Right lobe of liver (tissue), 6 donors: Measurements from ENCODE around the gene RNF17. TPM values are rescaled to one million over a fixed set of nuclear protein-coding genes. Genes with fewer than 3 reads are reported as not detected.
A peak's percentile ranks its signal among the peaks of the same experiment; 100 is the strongest.

ENCODE experiments used
- ATAC-seq, 4 donors: fragments of 200-7000 bp; cut with Tn5 transposase; one replicate each; pipeline ENCODE4 v1.9.1; 2020; ENCODE audit warnings: mild to moderate bottlenecking in 4 of 4, moderate library complexity in 4 of 4
- DNase-seq, 3 donors: peaks; one replicate each; pipeline ENCODE4 v3.0.0-alpha.2; 2020
- H3K27ac ChIP-seq, 3 donors: fragments of 200-600 bp; one replicate each; pipeline ENCODE4 v1.8.0; 2022
- H3K27me3 ChIP-seq, 2 donors: fragments of 200-600 bp; one replicate each; pipeline ENCODE4 v1.8.0; 2022
- H3K36me3 ChIP-seq, 4 donors: fragments of 200-600 bp; sonication (generic) in 1 of 4; one replicate each; pipeline versions ENCODE4 v1.5.1 to v1.8.0; 2017 to 2022; ENCODE audit warnings: control low read depth in 1 of 4
- H3K4me1 ChIP-seq, 4 donors: fragments of 200-600 bp; sonication (generic) in 1 of 4; one replicate each; pipeline versions ENCODE4 v1.5.1 to v1.8.0; 2017 to 2022; ENCODE audit warnings: control low read depth in 1 of 4
- H3K4me3 ChIP-seq, 3 donors: fragments of 200-600 bp; one replicate each; pipeline ENCODE4 v1.8.0; 2022
- H3K9me3 ChIP-seq, 4 donors: fragments of 200-600 bp; sonication (generic) in 1 of 4; one replicate each; pipeline versions ENCODE4 v1.5.1 to v1.8.0; 2017 to 2022; ENCODE audit warnings: control low read depth in 1 of 4
- POLR2A ChIP-seq: fragments of 450-650 bp; IDR thresholded peaks from one replicate; pipeline ENCODE4 v1.6.1; 2017; ENCODE audit warnings: antibody characterized with exemption, mild to moderate bottlenecking
- WGBS: methylation state at CpG from one replicate; pipeline ENCODE4 v1.1.6; 2018; ENCODE audit warnings: low coverage, low lambda C conversion rate; ENCODE audit not compliant: insufficient coverage; ENCODE audit errors: missing lambda C conversion rate; 5-methylcytosine and 5-hydroxymethylcytosine counted together
- intact Hi-C, 2 donors: fragments of 100-400 bp; cut with DNase I; formaldehyde crosslinking; loops; one replicate each; pipeline versions ENCODE4 v1.11.2 to v1.14.1; 2022
- total RNA-seq, 6 experiments: library from RNA; depleted of rRNA in 2 of 6; stranded (reverse); fragments of >200 nt in 2 of 6; fragmentation: NEBNext Ultra II Directional in 3 of 6; extraction: Animal tissue kit (Norgen Biotek cat#: 25700) in 3 of 6; gene quantifications; one replicate each; pipeline versions ENCODE4 v1.1.0 to v1.2.4, GENCODE V29; 2016 to 2023
- TF ChIP-seq, protein P1 (sequence below), 4 donors: fragments of 200-600 bp in 3 of 4; fragments of 450-650 bp in 1 of 4; IDR thresholded peaks; one replicate each; pipeline versions ENCODE4 v1.5.1 to v1.8.0; 2016 to 2022; ENCODE audit warnings: antibody characterized with exemption in 4 of 4, mild to moderate bottlenecking in 2 of 4
- donor health status: DM: no; HTN: yes; CAD: no.
- donor health status: DM: no; HTN: no; CAD: no.
- donor health status: DM: no; HTN: no; CAD: no.
- donor health status: DM: no; HTN: yes; CAD: no.
- donor health status: DM: no; HTN: yes; CAD: no.

Gene RNF17
- total RNA-seq, 6 experiments from 2014 or later, result not detected

DNA sequence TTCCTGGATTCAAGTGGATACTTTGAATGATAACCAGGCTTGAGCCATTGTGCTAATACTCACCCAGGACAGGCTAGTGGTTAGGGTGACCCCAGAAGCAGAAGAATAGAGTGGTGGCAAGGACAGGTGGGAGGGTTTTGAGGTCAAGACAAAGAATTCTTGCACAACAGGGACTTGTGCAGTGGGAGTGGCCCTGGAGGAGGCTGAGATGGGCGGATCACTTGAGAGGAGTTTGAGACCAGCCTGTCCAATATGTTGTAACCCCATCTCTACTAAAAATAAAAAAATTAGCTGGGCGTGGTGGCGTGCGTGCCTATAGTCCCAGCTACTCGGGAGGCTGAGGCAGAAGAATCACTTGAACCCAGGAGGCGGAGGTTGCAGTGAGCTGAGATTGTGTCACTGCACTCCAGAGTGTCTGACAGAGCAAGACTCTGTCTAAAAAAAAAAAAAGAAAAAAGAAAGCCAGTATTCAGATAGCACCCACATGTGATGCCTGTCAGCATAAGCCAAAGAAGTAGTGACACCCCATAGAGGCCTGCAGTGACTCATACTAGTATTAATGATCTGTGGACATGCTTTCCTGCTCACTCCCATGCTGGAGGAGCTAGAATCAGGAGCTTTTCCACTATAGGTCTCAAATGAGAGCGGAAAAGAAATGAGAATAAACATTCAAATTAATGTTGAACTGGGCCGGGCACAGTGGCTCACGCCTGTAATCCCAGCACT lies 78.7 kb downstream of the RNF17 start:
- DNase-seq (no peak), ATAC-seq (no peak)
- no peak for TF ChIP-seq POLR2A
- TF ChIP-seq, protein P1, sequence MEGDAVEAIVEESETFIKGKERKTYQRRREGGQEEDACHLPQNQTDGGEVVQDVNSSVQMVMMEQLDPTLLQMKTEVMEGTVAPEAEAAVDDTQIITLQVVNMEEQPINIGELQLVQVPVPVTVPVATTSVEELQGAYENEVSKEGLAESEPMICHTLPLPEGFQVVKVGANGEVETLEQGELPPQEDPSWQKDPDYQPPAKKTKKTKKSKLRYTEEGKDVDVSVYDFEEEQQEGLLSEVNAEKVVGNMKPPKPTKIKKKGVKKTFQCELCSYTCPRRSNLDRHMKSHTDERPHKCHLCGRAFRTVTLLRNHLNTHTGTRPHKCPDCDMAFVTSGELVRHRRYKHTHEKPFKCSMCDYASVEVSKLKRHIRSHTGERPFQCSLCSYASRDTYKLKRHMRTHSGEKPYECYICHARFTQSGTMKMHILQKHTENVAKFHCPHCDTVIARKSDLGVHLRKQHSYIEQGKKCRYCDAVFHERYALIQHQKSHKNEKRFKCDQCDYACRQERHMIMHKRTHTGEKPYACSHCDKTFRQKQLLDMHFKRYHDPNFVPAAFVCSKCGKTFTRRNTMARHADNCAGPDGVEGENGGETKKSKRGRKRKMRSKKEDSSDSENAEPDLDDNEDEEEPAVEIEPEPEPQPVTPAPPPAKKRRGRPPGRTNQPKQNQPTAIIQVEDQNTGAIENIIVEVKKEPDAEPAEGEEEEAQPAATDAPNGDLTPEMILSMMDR (IDR thresholded peaks at IDR 0.05), result no peak
- Histone ChIP-seq H3K27me3 (no peaks in the 10 kb centered on the region), H3K9me3 (no peaks in the 10 kb centered on the region), H3K27ac (no peak overlapping the region), H3K4me1 (no peaks in the 10 kb centered on the region), H3K36me3 (no peaks in the 10 kb centered on the region), H3K4me3 (no peak overlapping the region)
- intact Hi-C loops, result no loop called here
- 75% methylated on average over 8 of the region's 9 CpGs for WGBS

DNA sequence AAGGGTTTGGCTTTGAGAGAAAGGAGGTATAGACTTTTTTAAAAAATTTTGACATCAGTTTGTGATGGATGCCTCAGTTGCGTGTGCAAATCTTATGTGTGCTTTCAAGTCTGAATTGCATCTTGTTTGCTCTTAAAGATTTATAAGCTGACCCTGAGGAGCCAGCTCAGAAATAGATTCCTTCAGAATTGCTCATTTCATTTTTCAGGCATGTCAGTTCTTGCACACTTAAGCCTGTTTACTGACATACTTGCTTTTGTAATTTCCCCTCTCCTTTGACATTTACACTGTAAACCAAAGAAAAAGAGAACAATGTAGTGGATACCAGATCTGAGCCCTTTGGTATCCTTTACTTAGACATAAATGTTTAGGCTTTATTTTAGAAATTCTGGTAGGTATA lies 87.6 kb downstream of the RNF17 start:
- ATAC-seq, result no peak
- H3K36me3 ChIP-seq, result no peaks in the 10 kb centered on the region

DNA sequence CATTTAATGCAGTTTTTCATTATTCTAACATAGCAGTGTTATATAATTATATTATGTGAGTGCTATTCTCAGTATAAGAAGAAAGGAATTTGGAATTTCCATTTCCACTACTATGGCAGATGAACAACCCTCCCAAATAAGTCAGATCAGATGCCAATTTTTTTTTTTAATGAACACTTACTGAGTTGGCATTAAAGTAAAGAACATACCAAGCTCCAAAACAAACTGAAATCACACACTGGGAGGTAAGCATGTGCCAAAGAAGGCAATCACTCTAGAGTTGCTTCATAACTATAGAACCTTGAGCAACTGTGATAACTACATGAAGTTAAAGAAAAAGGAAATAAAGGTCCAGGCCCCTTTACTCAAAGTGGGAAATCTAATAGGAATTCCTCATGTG lies 90.3 kb downstream of the RNF17 start:
- Histone ChIP-seq H3K36me3 (no peaks in the 10 kb centered on the region), H3K4me3 (no peak overlapping the region), H3K9me3 (no peaks in the 10 kb centered on the region), H3K27me3 (no peaks in the 10 kb centered on the region), H3K27ac (no peak overlapping the region), H3K4me1 (no peaks in the 10 kb centered on the region)
- DNase-seq (no peak), ATAC-seq (peak in 1 of 4 donors; percentile 36)
- TF ChIP-seq, protein P1 (IDR thresholded peaks at IDR 0.05), result no peak
- no peak for TF ChIP-seq POLR2A
- intact Hi-C loops, result no loop called here

More for the DNA sequence above, 87.6 kb downstream of the RNF17 start:
- 50% methylated on average over 1 of the region's 1 CpG for WGBS
- no peak for TF ChIP-seq POLR2A
- TF ChIP-seq, protein P1 (IDR thresholded peaks at IDR 0.05), result no peak
- intact Hi-C loops, result no loop called here
- Histone ChIP-seq H3K4me3 (no peak overlapping the region), H3K27me3 (no peaks in the 10 kb centered on the region), H3K4me1 (no peaks in the 10 kb centered on the region), H3K27ac (no peak overlapping the region), H3K9me3 (no peaks in the 10 kb centered on the region)
- no peak for DNase-seq

DNA sequence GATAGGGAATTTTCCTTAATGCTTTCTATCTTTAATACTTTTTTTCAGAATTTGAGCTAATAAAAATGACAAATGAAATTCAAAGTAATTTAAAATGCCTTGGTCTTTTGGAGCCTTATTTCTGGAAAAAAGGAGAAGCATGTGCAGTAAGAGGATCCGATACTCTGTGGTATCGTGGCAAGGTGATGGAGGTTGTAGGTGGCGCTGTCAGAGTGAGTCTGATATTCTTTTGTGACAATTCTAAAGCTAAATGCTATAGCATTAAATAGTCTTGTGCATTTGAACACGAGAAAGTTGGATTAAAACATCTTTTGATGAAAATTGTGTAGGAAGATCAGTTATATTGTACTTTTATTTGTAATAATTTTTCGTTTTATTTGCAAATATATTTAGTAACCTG lies 95.0 kb downstream of the RNF17 start:
- no peak for TF ChIP-seq POLR2A
- TF ChIP-seq, protein P1 (IDR thresholded peaks at IDR 0.05), result no peak
- no peaks in the 10 kb centered on the region for H3K27me3 ChIP-seq
- H3K9me3 ChIP-seq, result no peaks in the 10 kb centered on the region
- no peak overlapping the region for H3K4me3 ChIP-seq
- DNase-seq (no peak), ATAC-seq (no peak)
- intact Hi-C loops, result no loop called here
- WGBS, result 60% methylated on average over 5 of the region's 5 CpGs
- no peaks in the 10 kb centered on the region for H3K4me1 ChIP-seq
- no peaks in the 10 kb centered on the region for H3K36me3 ChIP-seq
- no peak overlapping the region for H3K27ac ChIP-seq

DNA sequence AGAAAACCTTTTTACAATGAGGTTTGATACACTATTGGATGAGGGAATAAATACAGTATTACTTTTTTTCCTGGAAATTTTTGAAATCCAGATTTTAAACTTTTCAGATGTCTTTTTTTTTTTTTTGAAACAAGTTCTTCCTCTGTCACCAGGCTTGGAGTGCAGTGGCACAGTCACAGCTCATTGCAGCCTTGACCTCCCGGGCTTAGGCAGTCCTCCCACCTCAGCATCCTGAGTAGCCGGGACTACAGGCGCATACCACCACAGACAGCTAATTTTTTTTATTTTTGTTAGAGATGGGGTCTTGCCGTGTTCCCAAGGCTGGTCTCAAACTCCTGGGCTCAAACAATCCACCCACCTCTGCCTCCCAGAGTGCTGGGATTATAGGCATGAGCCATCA lies 96.8 kb downstream of the RNF17 start:
- Histone ChIP-seq H3K4me3 (no peak overlapping the region), H3K27me3 (no peaks in the 10 kb centered on the region), H3K36me3 (no peaks in the 10 kb centered on the region), H3K4me1 (no peaks in the 10 kb centered on the region), H3K27ac (no peak overlapping the region), H3K9me3 (no peaks in the 10 kb centered on the region)
- intact Hi-C loops, result no loop called here
- DNase-seq, result no peak
- WGBS, result 52% methylated on average over 4 of the region's 4 CpGs
- no peak for ATAC-seq
- no peak for TF ChIP-seq POLR2A
- TF ChIP-seq, protein P1 (IDR thresholded peaks at IDR 0.05), result no peak
